ENCODE results near the gene GADD45A. TPM values are rescaled to one million over a fixed set of nuclear protein-coding genes. Genes with fewer than 3 reads are reported as not detected.
A peak's percentile ranks its signal among the peaks of the same experiment; 100 is the strongest.

Gene GADD45A
- total and polyA plus RNA-seq, 9 of the 15 experiments (the other 6 are each of a cell fraction or from before 2014, with no cell fraction given): 21.3 to 156 (median 62.1) TPM

DNA sequence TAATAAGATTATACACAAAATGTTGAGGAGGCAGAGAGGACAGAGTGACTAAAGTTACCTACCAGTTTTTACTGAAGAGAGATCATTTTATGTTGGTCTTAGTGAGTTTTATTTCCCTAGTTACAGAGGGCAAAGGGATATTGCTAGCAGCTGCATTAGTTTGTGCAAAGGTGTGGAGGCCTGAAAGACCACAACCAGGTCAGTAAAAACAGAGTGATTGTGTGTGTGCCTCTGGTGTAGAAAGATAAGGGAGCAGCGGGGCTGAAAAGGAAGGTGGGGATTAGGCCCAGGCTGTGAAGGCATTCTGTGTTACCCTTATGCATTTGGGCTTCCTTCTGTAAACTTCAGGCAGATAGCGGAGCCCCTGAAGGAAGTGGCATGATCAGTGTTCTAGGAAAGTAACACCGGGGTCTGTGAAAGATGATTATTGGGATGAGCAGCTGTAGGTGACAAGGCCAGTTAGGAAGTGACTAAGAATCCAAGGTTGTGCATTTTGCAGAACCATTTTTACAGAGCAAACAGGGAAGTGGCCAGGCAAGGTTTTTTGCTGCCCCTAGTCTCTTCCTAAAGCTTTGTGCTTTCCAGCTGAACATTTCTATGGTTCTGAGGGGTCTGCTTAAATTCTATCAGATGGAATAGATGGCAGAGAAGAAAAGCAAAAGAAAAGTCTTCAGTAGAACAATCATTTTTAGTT lies 3.7 kb downstream of the GADD45A start (continued):
- TF ChIP-seq CBX8 (IDR thresholded peaks at IDR 0.05; ENCODE audit: borderline replicate concordance, extremely low read depth, low read depth, low read length, poor library complexity, severe bottlenecking): no peak
- peak in 1 of 2 experiments; percentile 23; a peak in 1 of 3 replicates for TF ChIP-seq CBX3 (IDR thresholded peaks at IDR 0.05; ENCODE audit: borderline replicate concordance in 1 of 2, low read length in 2 of 2)
- TF ChIP-seq CLOCK (CRISPR knock-in tag; IDR thresholded peaks at IDR 0.05; ENCODE audit: borderline replicate concordance): no peak
- peak; percentile 94 for TF ChIP-seq AFF4 (CRISPR knock-in tag; IDR thresholded peaks at IDR 0.05)
- 0 out of 2 replicates have a peak, but pooled peaks have one; percentile 83 for TF ChIP-seq SMAD3 (CRISPR knock-in tag; conservative IDR thresholded peaks at IDR 0.05)
- TF ChIP-seq DMBX1 (CRISPR knock-in tag; IDR thresholded peaks at IDR 0.05; ENCODE audit: borderline replicate concordance): no peak; the same call in 1 of the 2 replicates
- TF ChIP-seq ZNF212 (CRISPR knock-in tag; IDR thresholded peaks at IDR 0.05): 0 out of 2 replicates have a peak, but pooled peaks have one; percentile 71
- TF ChIP-seq JUNB (CRISPR knock-in tag; conservative IDR thresholded peaks at IDR 0.05): 0 out of 2 replicates have a peak, but pooled peaks have one; percentile 26
- TF ChIP-seq ZNF449 (CRISPR knock-in tag; IDR thresholded peaks at IDR 0.05): no peak
- TF ChIP-seq PML (IDR thresholded peaks at IDR 0.05; ENCODE audit: low read length): peak; percentile 90
- 0 out of 2 replicates have a peak, but pooled peaks have one; percentile 9 for TF ChIP-seq ZBTB12 (CRISPR knock-in tag; IDR thresholded peaks at IDR 0.05)
- peak; percentile 67; the same call in 1 of the 2 replicates for TF ChIP-seq ZBTB17 (CRISPR knock-in tag; IDR thresholded peaks at IDR 0.05)
- TF ChIP-seq HSF4 (CRISPR knock-in tag; IDR thresholded peaks at IDR 0.05; ENCODE audit: borderline replicate concordance): no peak
- peak; percentile 52 to 58; a peak in 3 of 4 replicates for TF ChIP-seq SRF (CRISPR knock-in tag; IDR thresholded peaks at IDR 0.05)
- peak; percentile 13; the same call in 1 of the 2 replicates for TF ChIP-seq HCFC1 (IDR thresholded peaks at IDR 0.05; ENCODE audit: low read depth, low read length)
- TF ChIP-seq SNIP1 (IDR thresholded peaks at IDR 0.05; ENCODE audit: low read depth): no peak
- 0 out of 4 replicates have a peak, but pooled peaks of 1 of the 2 experiments have one; percentile 15 for TF ChIP-seq NRF1 (conservative IDR thresholded peaks at IDR 0.05 in 1 of 2, IDR thresholded peaks at IDR 0.05 in 1 of 2)
